GM06990 (cell line): Measurements from ENCODE around the gene RBM44.

Source experiments
- DNase-seq: peaks from one replicate; pipeline ENCODE4 v3.0.0-alpha.2; 2011; ENCODE audit not compliant: insufficient read length; ENCODE audit errors: extremely low read depth
- H3K27me3 ChIP-seq: replicated peaks from 2 replicates; pipeline ENCODE4 v1.6.0; 2011; ENCODE audit warnings: low read length; ENCODE audit not compliant: control insufficient read depth, insufficient read depth
- H3K36me3 ChIP-seq: 2 replicates; pipeline ENCODE4 v1.5.1; 2011; ENCODE audit warnings: low read length; ENCODE audit not compliant: control insufficient read depth, insufficient read depth
- H3K4me3 ChIP-seq: replicated peaks from 2 replicates; pipeline ENCODE4 v1.5.1; 2011; ENCODE audit warnings: low read depth, mild to moderate bottlenecking, control low read depth, low read length
- CTCF ChIP-seq: IDR thresholded peaks from 2 replicates; pipeline ENCODE4 v1.5.1; 2011; ENCODE audit warnings: low read length, control low read depth, mild to moderate bottlenecking, inconsistent platforms; ENCODE audit not compliant: insufficient read depth, poor library complexity, severe bottlenecking

The RBM44 gene

GRCh38 chr2:237876532-237876931, 78.0 kb downstream of the RBM44 start:
- Histone ChIP-seq H3K4me3 (no peak overlapping the region), H3K27me3 (no peaks in the 10 kb centered on the region; the same call in none of the 2 replicates), H3K36me3 (no peaks in the 10 kb centered on the region)
- DNase-seq = no peak
- TF ChIP-seq CTCF = no peak

- Histone ChIP-seq H3K27me3 (no peaks in the 10 kb centered on the region; the same call in none of the 2 replicates), H3K36me3 (no peaks in the 10 kb centered on the region), H3K4me3 (no peak overlapping the region)
- no peak for TF ChIP-seq CTCF
- DNase-seq = no peak
These were observed 78.4 kb downstream of the RBM44 start for GRCh38 chr2:237876951-237877491.

- no peak for TF ChIP-seq CTCF
- Histone ChIP-seq H3K36me3 (no peaks in the 10 kb centered on the region), H3K4me3 (no peak overlapping the region), H3K27me3 (no peaks in the 10 kb centered on the region; the same call in none of the 2 replicates)
- DNase-seq = no peak
These were observed 79.2 kb downstream of the RBM44 start for GRCh38 chr2:237877576-237878307.

- no peak for TF ChIP-seq CTCF
- H3K27me3 ChIP-seq = no peaks in the 10 kb centered on the region; the same call in none of the 2 replicates
- H3K4me3 ChIP-seq = no peak overlapping the region
These were observed 79.9 kb downstream of the RBM44 start for GRCh38 chr2:237878321-237879057.

GRCh38 chr2:237879058-237879430, 80.5 kb downstream of the RBM44 start:
- Histone ChIP-seq H3K27me3 (no peaks in the 10 kb centered on the region; the same call in none of the 2 replicates), H3K36me3 (no peaks in the 10 kb centered on the region), H3K4me3 (no peak overlapping the region)
- DNase-seq = no peak
- no peak for TF ChIP-seq CTCF

More at GRCh38 chr2:237878321-237879057, 79.9 kb downstream of the RBM44 start:
- DNase-seq = no peak
- no peaks in the 10 kb centered on the region for H3K36me3 ChIP-seq
